LNCAP (cell line): ENCODE results near the gene SPEF1.

Experiments used
- TF ChIP-seq, protein P1 (sequence below): fragments of 450-650 bp; IDR thresholded peaks from 2 replicates; pipeline ENCODE4 v1.5.1; 2017; ENCODE audit warnings: mild to moderate bottlenecking

Gene SPEF1

DNA sequence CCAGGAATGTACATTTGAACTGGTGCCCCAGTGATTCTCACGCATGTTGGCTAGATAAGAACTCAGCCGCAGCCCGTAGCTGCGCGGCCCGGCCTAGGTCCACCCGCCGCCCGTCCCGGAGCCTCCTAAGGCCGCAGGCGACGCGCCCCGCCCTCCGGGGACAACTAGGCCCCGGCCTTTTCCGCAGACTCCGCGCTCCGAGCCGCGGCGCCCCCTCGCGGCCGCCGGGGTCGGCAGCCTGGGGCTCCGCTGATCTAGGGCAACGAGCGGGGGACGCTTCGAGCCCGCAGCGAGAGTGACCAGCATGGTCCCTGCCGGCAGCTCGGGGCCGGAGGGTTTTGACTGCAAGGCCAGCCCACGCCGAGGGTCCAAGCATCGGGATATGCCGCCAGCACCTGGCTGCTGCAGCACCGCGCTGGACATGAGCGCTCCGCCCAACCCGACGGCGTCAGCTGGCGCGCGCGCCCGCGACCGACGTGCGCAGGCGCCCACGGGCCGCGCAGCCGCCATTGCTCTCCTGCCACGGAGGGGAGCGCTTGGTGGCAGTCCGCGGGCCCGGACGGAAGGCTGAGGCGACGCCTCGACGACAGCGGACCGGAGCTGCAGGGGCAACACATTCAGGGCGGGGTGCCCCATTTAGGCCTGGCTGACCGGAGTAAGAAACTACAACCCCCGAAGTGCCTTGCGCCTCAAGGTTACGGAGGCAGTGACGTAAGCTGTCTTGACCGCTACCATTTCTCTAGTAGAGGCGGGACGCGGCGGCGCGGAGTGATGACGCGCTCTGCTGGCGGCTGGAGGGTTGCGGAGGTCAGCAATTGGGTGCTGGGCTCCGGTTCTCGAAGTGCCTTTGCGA is 39.0 kb upstream of the SPEF1 start, which contains the start of gene AP5S1:
Gene AP5S1, plus strand, starts transcription at position 500 of the 853 bp plus-strand sequence. CDS start 1,571 bp downstream, outside the sequence.
- TF ChIP-seq, protein P1, sequence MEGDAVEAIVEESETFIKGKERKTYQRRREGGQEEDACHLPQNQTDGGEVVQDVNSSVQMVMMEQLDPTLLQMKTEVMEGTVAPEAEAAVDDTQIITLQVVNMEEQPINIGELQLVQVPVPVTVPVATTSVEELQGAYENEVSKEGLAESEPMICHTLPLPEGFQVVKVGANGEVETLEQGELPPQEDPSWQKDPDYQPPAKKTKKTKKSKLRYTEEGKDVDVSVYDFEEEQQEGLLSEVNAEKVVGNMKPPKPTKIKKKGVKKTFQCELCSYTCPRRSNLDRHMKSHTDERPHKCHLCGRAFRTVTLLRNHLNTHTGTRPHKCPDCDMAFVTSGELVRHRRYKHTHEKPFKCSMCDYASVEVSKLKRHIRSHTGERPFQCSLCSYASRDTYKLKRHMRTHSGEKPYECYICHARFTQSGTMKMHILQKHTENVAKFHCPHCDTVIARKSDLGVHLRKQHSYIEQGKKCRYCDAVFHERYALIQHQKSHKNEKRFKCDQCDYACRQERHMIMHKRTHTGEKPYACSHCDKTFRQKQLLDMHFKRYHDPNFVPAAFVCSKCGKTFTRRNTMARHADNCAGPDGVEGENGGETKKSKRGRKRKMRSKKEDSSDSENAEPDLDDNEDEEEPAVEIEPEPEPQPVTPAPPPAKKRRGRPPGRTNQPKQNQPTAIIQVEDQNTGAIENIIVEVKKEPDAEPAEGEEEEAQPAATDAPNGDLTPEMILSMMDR = peak; percentile 100

GRCh38 chr20:3819411-3820047 is 38.3 kb upstream of the SPEF1 start:
- TF ChIP-seq, protein P1 = no peak

GRCh38 chr20:3818155-3819151 is 37.2 kb upstream of the SPEF1 start:
- TF ChIP-seq, protein P1 = peak; percentile 57

DNA sequence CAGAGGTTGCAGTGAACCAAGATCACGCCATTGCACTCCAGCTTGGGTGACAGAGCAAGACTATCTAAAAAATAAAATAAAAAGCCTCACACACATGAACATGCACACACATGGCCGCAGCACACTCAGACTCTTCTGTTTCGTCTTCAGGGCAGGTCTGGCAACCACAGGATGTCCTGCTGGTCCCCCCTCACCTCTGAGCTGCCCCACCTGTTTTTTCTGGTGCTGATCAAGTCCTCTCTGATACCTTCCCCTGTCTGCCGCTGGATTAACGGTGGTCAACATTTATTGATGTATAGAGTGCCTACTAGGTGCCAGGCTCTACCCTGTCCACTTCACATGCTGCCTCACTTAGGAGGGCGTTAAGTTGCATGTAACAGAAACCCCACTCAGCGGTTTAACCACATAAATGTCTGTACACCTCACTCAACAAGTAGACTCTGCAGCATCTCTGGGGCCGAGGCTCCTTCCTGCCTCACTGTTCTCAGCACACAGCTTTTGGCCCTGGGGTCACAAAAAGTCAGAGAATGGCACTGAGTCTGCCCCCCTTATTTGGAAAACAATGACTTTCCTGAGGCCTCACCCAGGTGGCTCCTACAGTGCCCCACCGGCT is 34.6 kb upstream of the SPEF1 start:
- TF ChIP-seq, protein P1 = no peak

GRCh38 chr20:3814928-3815495 is 33.8 kb upstream of the SPEF1 start:
- TF ChIP-seq, protein P1 = no peak

- TF ChIP-seq, protein P1 = no peak
Observed at GRCh38 chr20:3813848-3814581, 32.8 kb upstream of the SPEF1 start.
